VCaP (cell line): ENCODE data around the gene FAM53B.

Experiments
- H3K27ac ChIP-seq: fragments of 450-650 bp; 2 replicates; pipeline ENCODE4 v1.5.1; 2017
- CTCF ChIP-seq: fragments of 450-650 bp; conservative IDR thresholded peaks from 2 replicates; pipeline ENCODE4 v1.5.1; 2017; ENCODE audit warnings: mild to moderate bottlenecking, moderate library complexity

The FAM53B gene

GRCh38 chr10:124736491-124737136 is 7.6 kb downstream of the FAM53B start:
- no peak for TF ChIP-seq CTCF
- peak overlapping the region; percentile 93; the same call in 1 of the 2 replicates for H3K27ac ChIP-seq

- TF ChIP-seq CTCF, result no peak
- H3K27ac ChIP-seq, result peak overlapping the region; percentile 93; the same call in 1 of the 2 replicates
These were observed 8.5 kb downstream of the FAM53B start for GRCh38 chr10:124735491-124736286.

GRCh38 chr10:124734311-124735166 is 9.6 kb downstream of the FAM53B start:
- H3K27ac ChIP-seq, result no peak overlapping the region
- no peak for TF ChIP-seq CTCF

GRCh38 chr10:124733571-124734245 is 10.5 kb downstream of the FAM53B start:
- no peak for TF ChIP-seq CTCF
- H3K27ac ChIP-seq, result no peak overlapping the region

- no peak overlapping the region for H3K27ac ChIP-seq
- no peak for TF ChIP-seq CTCF
These were observed 11.1 kb downstream of the FAM53B start for GRCh38 chr10:124732931-124733570.

GRCh38 chr10:124731551-124731950 is 12.6 kb downstream of the FAM53B start:
- no peak for TF ChIP-seq CTCF
- no peak overlapping the region for H3K27ac ChIP-seq
